MV-4-11 (cell line): ENCODE results near the gene PXDN.

Source experiments
- DNase-seq: peaks from one replicate; lab custom pipeline; 2025; lab: John Stamatoyannopoulos, UW

PXDN gene

DNA sequence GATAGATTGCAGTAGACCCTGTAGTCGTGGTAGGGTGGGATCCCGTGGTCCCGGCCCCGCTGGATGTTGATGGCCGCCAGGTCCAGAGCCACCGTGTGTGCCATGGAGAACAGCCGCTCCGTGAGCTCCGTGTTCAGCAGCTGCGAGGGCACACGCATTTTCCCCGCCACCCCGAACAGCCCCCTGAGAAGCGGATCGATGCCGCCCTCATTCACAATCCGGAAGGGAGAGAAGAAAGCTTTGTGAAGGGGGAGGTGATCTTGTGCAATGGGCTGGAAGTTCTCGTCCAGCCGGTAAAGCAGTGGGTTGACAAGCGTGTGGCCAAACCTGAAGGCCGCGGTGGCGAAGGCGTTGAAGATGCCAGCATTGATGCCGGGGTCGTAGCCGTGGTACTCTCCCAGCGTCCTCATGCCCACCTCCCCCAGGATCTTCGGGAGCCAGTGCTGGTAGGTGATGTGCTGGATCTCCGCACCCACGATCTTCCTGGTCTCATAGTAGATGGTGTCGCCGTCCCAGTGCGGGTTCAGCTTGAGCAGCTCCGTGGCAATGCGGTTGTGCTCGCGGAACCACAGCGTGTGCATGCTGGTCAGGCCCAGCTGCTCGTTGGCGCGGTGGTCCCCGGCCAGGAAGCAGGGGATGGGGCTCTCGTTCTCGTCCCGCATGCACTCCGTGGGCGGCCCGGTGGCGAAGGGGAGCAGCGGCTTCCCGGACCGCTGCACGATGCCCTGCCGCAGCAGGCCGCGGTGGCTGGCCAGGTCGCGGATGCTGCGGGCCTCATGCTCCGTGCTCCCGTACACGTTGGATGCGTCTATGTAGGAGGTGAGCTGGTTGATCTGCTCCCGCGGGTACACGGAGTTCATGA lies 95.8 kb downstream of the PXDN start:
- DNase-seq: no peak

DNA sequence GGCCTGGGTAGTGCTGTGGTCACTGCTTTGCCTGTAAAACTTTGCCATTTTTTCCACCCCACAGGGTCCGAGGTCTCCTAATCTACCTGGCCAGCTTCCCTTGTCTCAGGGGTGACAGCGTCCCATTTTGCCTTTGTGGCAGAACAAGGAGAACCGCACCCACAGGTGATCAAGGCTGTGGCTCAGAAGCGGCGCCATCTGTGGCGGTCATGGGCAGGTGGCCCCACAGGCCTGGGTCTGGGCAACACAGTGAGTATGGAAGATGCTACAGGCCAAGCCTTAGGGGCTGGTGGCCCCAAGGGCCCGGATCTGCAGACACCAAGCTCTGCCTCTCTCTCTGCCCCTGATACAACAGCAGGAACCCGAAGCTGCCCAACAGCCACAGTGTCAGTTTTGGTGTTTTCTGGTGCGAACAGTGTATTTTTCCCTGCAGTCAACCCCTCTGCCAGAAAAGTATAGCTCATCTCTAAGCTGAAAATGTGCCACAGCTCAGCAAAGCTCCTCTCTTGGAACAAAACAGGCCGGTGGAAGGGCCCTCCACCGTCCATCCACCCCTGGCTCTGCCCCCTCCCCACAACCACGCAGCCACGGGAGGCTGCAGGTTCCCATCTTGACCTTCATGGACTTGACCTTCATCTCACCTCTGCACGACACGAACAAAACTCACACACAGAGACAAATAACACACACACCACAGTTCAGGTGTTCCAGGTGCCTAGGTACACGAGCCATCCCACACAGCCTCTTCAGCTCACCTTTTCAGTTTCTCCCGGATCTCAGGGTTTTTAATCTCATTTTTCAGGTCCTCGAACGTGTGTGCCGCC lies 96.7 kb downstream of the PXDN start:
- no peak for DNase-seq

DNA sequence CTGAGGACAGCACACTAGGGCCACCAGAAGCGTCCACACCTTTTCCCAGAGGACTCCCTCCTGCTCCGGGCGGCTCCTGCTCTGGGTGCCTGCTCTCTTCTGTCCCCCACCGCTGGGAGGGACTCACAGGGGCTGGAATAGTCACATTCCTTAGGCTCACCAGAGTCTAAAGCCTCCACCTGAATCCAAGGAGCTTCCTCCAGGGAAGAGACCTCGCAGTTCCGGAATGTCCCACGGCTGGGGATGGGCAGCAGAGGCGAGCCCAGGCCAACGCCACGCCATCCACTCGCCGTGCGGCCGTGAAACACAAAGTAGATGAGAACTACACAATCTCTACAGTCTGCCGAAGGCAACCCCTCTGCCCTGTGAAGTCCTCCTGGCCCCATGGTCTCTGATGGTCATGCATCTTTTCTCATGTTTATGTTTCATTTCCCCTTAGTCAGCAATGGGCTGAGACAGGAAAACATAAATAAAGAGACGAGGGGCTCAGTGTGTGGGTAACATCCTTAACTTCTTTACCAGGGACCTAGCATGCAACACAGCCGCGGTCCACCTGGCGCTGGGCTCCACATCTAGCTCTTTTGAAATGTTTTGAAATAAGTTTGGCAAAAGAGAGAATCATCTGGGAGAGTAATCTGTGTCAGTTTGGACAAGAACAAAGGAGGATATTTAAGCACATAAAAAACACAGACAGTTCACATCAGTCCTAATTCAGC lies 98.4 kb downstream of the PXDN start:
- DNase-seq: no peak

- DNase-seq: no peak
These were observed 99.9 kb downstream of the PXDN start for GRCh38 chr2:1644427-1644826.

DNA sequence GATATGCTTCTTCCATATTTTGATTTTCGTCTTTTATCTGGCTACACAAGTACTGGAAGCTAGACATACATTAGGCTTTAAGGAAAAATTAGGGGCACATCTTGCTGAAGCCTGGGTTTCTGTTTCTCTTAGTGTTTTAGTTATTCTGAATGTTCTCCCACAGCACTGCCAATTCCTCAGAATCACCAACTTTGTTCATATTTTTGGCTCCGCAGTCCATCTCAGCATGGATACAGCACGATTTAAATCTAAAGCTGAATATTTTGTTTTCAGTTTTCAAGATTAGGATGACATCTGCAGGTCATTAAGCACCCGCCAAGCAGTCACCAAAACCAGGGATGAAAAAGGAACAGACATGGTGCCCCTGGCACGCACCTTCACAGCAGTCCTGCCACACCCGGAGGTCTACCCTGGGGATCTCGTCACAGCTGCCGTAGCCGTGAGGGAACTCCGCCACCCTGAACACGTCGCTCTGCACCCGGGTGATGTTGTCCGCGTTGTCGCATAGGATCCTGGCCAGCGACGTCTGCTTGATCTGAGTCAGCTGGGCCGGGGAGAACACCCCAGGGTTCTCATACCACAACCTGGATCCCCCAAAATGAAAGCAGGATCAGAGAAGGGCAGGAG lies 101.2 kb downstream of the PXDN start:
- DNase-seq: no peak

DNA sequence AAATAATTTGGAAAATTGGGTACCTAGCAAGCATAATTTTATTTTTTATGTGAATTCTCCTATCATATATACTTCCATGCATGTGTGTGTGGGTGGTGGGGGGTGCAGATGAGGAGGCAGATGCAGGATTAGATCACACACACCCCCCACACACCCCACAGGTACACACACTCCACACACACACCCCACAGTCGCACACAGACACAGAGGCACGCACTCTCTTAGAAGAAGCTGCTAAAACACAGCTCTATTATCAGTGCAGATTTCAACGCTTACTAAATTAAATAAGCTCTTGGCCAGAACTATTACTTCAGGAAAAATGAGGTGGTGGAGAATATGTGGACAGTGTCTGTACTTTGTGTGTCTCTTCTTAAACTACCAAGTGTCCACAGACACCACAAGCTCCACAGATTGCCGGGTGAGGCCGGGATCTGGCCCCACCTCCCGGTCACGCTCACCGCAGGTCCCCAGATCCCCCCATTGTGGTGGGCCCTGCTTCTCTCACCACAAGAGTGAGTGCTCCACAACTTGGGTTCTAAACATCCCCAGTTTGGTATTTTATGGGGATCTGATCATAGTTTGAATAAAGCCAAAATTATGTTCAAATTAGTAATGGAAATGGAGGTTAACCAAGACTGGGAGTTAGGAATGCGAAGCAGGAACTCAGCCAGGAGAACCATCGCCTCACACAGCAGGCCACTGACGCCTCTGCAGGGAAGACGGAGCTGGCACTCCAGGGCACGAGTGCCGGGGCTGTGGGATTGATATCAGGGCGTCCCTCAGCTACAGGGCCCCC lies 102.1 kb downstream of the PXDN start:
- DNase-seq: no peak

GRCh38 chr2:1641523-1641922 lies 102.8 kb downstream of the PXDN start:
- no peak for DNase-seq

GRCh38 chr2:1640301-1641135 lies 103.8 kb downstream of the PXDN start:
- no peak for DNase-seq

GRCh38 chr2:1639086-1639858 lies 105.0 kb downstream of the PXDN start:
- DNase-seq: no peak

GRCh38 chr2:1638281-1638860 lies 105.9 kb downstream of the PXDN start:
- DNase-seq: no peak

- no peak for DNase-seq
These were observed 107.4 kb downstream of the PXDN start for GRCh38 chr2:1636791-1637415.

DNA sequence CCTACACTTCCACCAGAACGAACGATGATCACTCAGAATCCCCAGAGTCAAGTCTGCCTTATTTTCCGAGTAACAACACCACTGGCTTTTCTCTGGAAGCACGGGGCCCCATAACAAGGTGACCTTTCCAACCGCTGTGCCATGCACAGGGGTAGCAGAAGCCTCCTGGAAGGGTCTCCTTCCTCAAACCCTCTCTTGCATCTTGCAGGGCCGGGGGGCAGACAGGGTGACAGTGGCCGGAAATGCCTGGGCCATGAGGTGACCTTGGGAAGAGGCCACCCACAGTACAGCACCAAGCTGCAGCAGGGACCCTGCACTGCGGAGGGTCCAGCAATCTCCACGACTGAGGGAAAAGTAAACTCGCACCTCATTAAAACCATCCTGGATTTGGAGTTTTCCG lies 108.5 kb downstream of the PXDN start:
- DNase-seq: no peak

DNA sequence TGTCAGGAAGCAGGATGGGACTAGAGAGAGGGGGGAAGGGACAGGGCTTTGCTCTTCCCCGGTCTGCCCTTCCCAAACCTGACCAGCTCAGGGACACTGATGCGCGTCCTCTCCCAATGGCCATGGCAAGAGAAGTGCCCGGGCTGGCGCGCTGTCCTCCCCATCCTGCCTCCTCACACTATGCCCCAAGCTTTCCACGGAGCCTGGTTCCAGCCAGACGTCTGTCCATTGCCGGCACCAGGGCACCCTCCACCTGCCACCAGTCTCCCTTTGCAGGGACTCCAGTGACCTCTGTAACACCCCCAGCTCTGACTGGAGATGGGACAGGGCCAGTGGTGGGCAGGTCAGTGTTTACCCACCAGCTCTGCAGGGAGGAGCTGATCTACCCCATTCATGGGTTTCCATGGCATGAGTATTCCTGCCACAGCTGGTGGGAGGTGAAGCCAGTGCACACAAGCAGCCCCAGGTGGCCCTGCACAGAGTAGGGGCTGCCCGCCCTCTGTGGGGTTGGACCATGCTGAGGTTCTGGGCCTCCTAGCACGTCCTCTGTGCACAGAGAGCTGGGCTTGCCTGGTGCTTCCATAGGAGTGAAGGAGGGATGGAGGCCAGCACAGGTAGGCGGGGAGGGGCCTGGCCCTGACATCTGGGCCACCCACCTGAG lies 109.5 kb downstream of the PXDN start:
- no peak for DNase-seq

- DNase-seq: no peak
These were observed 110.3 kb downstream of the PXDN start for GRCh38 chr2:1633936-1634587.

- no peak for DNase-seq
These were observed 111.1 kb downstream of the PXDN start for GRCh38 chr2:1633092-1633671.

- DNase-seq: no peak
These were observed 111.8 kb downstream of the PXDN start for GRCh38 chr2:1632510-1632909.

GRCh38 chr2:1632002-1632348 lies 112.3 kb downstream of the PXDN start:
- DNase-seq: no peak
